GM12891 (cell line): ENCODE measurements around the gene LNX1.

Experiments used
- POLR2A ChIP-seq: IDR thresholded peaks from 2 replicates; pipeline ENCODE4 v1.6.1; 2011; ENCODE audit warnings: low read depth, low read length, control low read depth
- POLR2AphosphoS5 ChIP-seq: IDR thresholded peaks from 2 replicates; pipeline ENCODE4 v1.6.1; 2011; ENCODE audit warnings: low read depth, low read length, control low read depth
- SPI1 ChIP-seq: IDR thresholded peaks from 2 replicates; pipeline ENCODE4 v1.6.1; 2011; ENCODE audit warnings: low read depth, low read length, control low read depth
- TAF1 ChIP-seq: IDR thresholded peaks from 2 replicates; pipeline ENCODE4 v1.6.1; 2011; ENCODE audit warnings: low read depth, low read length, control low read depth

GRCh38 chr4:53596901-53597300, 5.6 kb upstream of the LNX1 start:
- no peak for TF ChIP-seq TAF1
- no peak for TF ChIP-seq POLR2A
- no peak for TF ChIP-seq SPI1
- no peak for TF ChIP-seq POLR2AphosphoS5
